ENCODE results near the gene COX4I2. TPM values are rescaled to one million over a fixed set of nuclear protein-coding genes. Genes with fewer than 3 reads are reported as not detected.

The COX4I2 gene
- total RNA-seq, 2 experiments from 2014 or later, result not detected

- Histone ChIP-seq H3K79me2 (ENCODE audit: insufficient read depth, low read depth, low read length) (no peaks in the 10 kb centered on the region), H3K9me2 (ENCODE audit: insufficient read depth, low read length) (no peaks in the 10 kb centered on the region), H3K4me1 (ENCODE audit: insufficient read depth, low read length, poor library complexity, severe bottlenecking) (peaks cover 20% of the 10 kb centered on the region), H3K36me3 (ENCODE audit: insufficient read depth, low read length) (no peaks in the 10 kb centered on the region), H3K27ac (ENCODE audit: low read depth, low read length, poor library complexity, severe bottlenecking) (no peak overlapping the region), H3K4me2 (ENCODE audit: low read length) (peak overlapping the region; percentile 92), H4K20me1 (ENCODE audit: insufficient read depth, low read length) (no peaks in the 10 kb centered on the region), H2AFZ (ENCODE audit: low read length) (peak overlapping the region; percentile 72; the same call in 1 of the 2 replicates), H3K4me3 (ENCODE audit: low read depth, low read length, poor library complexity, severe bottlenecking) (peak overlapping the region; percentile 70), H3K9me3 (ENCODE audit: low read length) (no peaks in the 10 kb centered on the region)
- intact Hi-C loops (cut with micrococcal nuclease; ENCODE audit: unreplicated experiment), result loop anchor here (2.0 kb wide), 1 partner anchor 32 kb away; no protein-coding TSS in a partner anchor
- TF ChIP-seq CTCF (conservative IDR thresholded peaks at IDR 0.05; ENCODE audit: low read length), result no peak
- no peak for TF ChIP-seq EZH2phosphoT487 (IDR thresholded peaks at IDR 0.05; ENCODE audit: borderline replicate concordance, low read depth, low read length)
- no TSS peak for BruUV-seq (replicated peaks)
- ChIA-PET CTCF (ENCODE audit: unreplicated experiment) (interaction anchor here (0.7 to 1.2 kb wide), 4 partner anchors 19 to 43 kb away, joined by 3 to 4 read pairs (median 4); no protein-coding TSS in a partner anchor), POLR2A (interaction anchor here (0.8 to 2.6 kb wide), 3 partner anchors 8 to 37 kb away, joined by 3 to 19 read pairs (median 4); no protein-coding TSS in a partner anchor)
- DNase-seq (ENCODE audit: low spot score), result no peak
These were observed 33.1 kb upstream of the COX4I2 start for GRCh38 chr20:31604567-31605030.

GRCh38 chr20:31605031-31605901 lies 32.4 kb upstream of the COX4I2 start, which contains the start of gene ID1:
Gene ID1, plus strand, starts transcription at chr20:31605289. Its CDS starts 99 bp downstream, at chr20:31605388.
- no peaks in the 10 kb centered on the region for H3K9me2 ChIP-seq (ENCODE audit: insufficient read depth, low read length)
- peak; percentile 90 for DNase-seq (ENCODE audit: low spot score)
- peak within 1 kb of the TSS; percentile 70 for H3K4me3 ChIP-seq (ENCODE audit: low read depth, low read length, poor library complexity, severe bottlenecking)
- H3K79me2 ChIP-seq (ENCODE audit: insufficient read depth, low read depth, low read length), result no peaks in the 10 kb centered on the region
- H3K36me3 ChIP-seq (ENCODE audit: insufficient read depth, low read length), result no peaks in the 10 kb centered on the region
- peak within 1 kb of the TSS; percentile 72; the same call in 1 of the 2 replicates for H2AFZ ChIP-seq (ENCODE audit: low read length)
- no peaks in the 10 kb centered on the region for H3K9me3 ChIP-seq (ENCODE audit: low read length)
- H3K4me1 ChIP-seq (ENCODE audit: insufficient read depth, low read length, poor library complexity, severe bottlenecking), result peaks cover 20% of the 10 kb centered on the region
- intact Hi-C loops (cut with micrococcal nuclease; ENCODE audit: unreplicated experiment), result loop anchor here (2.0 kb wide), 1 partner anchor 32 kb away; no protein-coding TSS in a partner anchor
- no peaks in the 10 kb centered on the region for H4K20me1 ChIP-seq (ENCODE audit: insufficient read depth, low read length)
- CTCF ChIA-PET (ENCODE audit: unreplicated experiment), result interaction anchor here (0.7 to 1.2 kb wide), 5 partner anchors 19 to 44 kb away, joined by 3 to 5 read pairs (median 4); no protein-coding TSS in a partner anchor
- POLR2A ChIA-PET, result interaction anchor here (1.1 to 2.6 kb wide), 2 partner anchors 33 to 37 kb away, joined by 3 to 19 read pairs; no protein-coding TSS in a partner anchor
- H3K4me2 ChIP-seq (ENCODE audit: low read length), result peak within 1 kb of the TSS; percentile 92
- no peak; the same call in 1 of the 2 replicates for TF ChIP-seq EZH2phosphoT487 (IDR thresholded peaks at IDR 0.05; ENCODE audit: borderline replicate concordance, low read depth, low read length)
- TSS peak; percentile 96 for BruUV-seq (replicated peaks)
- no peak within 1 kb of the TSS for H3K27ac ChIP-seq (ENCODE audit: low read depth, low read length, poor library complexity, severe bottlenecking)

All from OCI-LY7 (cell line).